Upper lobe of right lung (tissue), 1 donor: ENCODE measurements around the gene CDH15. TPM values are rescaled to one million over a fixed set of nuclear protein-coding genes. Genes with fewer than 3 reads are reported as not detected.

Experiments
- ATAC-seq: fragments of 200-7000 bp; cut with Tn5 transposase; one replicate; pipeline ENCODE4 v1.9.1; 2020; ENCODE audit warnings: mild to moderate bottlenecking, moderate library complexity
- DNase-seq: peaks from one replicate; pipeline ENCODE4 v3.0.0-alpha.2; 2020
- H3K27ac ChIP-seq: fragments of 200-600 bp; one replicate; pipeline ENCODE4 v1.8.0; 2022
- H3K27me3 ChIP-seq: fragments of 200-600 bp; one replicate; pipeline ENCODE4 v1.8.0; 2022; ENCODE audit warnings: mild to moderate bottlenecking
- H3K36me3 ChIP-seq: fragments of 200-600 bp; one replicate; pipeline ENCODE4 v1.8.0; 2022
- H3K4me1 ChIP-seq: fragments of 200-600 bp; one replicate; pipeline ENCODE4 v1.8.0; 2022
- H3K4me3 ChIP-seq: fragments of 200-600 bp; one replicate; pipeline ENCODE4 v1.8.0; 2022; ENCODE audit warnings: mild to moderate bottlenecking
- H3K9me3 ChIP-seq: fragments of 200-600 bp; one replicate; pipeline ENCODE4 v1.8.0; 2022
- intact Hi-C: fragments of 100-400 bp; cut with DNase I; formaldehyde crosslinking; loops from one replicate; pipeline ENCODE4 v1.11.0; 2022
- total RNA-seq: library from RNA; stranded (reverse); fragmentation: NEBNext Ultra II Directional; extraction: Animal tissue kit (Norgen Biotek cat#: 25700); gene quantifications from one replicate; pipeline ENCODE4 v1.2.1, GENCODE V29; 2021
- TF ChIP-seq, protein P1 (sequence below): fragments of 200-600 bp; IDR thresholded peaks from one replicate; pipeline ENCODE4 v1.8.0; 2022; ENCODE audit warnings: antibody characterized with exemption
- donor health status: DM: no; HTN: yes; CAD: no; lungs with severe emphysema.

CDH15 gene
- total RNA-seq, 1 donor from 2014 or later = 0.43 TPM

DNA sequence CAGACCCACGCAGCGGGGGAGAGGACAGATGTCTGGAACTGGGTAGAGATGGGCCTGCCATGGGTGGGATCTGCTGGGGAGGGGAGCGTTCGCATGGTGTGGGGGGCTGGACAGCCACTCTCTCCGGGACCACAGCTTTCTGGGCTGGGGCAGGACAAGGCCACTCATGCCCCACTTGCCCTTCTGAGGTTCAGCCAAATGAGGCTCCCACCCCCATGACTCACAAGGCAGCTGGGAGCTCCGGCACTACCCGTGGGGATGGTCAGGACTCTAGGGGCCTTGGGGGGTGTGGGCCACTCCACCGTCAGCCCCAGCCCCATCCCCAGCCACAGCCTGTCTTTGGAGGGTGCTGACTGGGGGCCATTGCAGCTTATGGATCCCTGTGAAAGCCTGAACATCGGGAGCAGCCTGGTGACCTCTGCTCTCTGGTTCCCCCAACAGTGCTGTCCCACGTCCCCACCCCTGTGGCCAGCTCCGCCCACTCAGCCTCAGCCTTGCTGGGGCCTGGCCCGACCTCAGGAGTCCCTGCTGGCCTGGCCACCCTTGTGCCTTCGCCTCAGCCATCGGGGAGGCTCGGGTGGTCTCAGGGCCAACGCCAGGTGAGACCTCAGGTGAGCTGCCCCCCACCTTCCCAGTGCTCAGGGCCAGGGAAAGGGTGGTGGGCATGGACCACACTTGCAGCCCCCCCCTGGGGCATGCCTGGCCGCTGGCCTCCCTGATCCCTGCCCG lies 4.7 kb upstream of the CDH15 start:
- TF ChIP-seq, protein P1, sequence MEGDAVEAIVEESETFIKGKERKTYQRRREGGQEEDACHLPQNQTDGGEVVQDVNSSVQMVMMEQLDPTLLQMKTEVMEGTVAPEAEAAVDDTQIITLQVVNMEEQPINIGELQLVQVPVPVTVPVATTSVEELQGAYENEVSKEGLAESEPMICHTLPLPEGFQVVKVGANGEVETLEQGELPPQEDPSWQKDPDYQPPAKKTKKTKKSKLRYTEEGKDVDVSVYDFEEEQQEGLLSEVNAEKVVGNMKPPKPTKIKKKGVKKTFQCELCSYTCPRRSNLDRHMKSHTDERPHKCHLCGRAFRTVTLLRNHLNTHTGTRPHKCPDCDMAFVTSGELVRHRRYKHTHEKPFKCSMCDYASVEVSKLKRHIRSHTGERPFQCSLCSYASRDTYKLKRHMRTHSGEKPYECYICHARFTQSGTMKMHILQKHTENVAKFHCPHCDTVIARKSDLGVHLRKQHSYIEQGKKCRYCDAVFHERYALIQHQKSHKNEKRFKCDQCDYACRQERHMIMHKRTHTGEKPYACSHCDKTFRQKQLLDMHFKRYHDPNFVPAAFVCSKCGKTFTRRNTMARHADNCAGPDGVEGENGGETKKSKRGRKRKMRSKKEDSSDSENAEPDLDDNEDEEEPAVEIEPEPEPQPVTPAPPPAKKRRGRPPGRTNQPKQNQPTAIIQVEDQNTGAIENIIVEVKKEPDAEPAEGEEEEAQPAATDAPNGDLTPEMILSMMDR = no peak
- no peaks in the 10 kb centered on the region for H3K36me3 ChIP-seq
- no peak overlapping the region for H3K27ac ChIP-seq
- ATAC-seq (no peak), DNase-seq (no peak)
- peaks cover 15% of the 10 kb centered on the region for H3K27me3 ChIP-seq
- peaks cover 15% of the 10 kb centered on the region for H3K4me1 ChIP-seq
- H3K4me3 ChIP-seq = no peak overlapping the region
- intact Hi-C loops = no loop called here
- H3K9me3 ChIP-seq = no peaks in the 10 kb centered on the region

DNA sequence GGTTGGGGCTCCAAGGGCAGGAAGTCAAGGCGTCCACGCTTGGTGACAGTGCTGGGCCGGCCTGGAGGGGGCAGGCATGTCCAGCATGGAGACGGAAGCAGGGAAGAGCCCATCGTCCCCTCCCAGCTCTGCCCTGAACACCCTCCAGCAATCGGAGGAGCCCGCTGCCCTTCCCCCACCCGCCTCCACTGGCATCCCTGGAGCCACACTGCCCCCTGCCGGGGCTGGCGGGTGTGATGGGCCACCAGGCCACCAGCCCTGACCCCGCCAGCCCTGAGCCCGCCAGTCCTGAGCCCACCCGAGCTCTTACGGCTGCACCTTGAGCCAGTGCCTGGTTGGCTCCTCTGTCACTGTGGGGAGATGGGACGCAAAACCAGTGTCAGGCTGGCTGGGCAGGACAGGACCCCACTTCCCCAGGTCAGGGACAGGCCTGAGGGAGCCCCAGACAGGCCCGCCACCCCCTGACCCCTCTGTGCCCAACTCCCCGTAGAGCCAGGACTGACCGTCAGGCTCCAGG lies 4.1 kb upstream of the CDH15 start:
- Histone ChIP-seq H3K27me3 (peaks cover 15% of the 10 kb centered on the region), H3K27ac (no peak overlapping the region), H3K4me1 (peaks cover 15% of the 10 kb centered on the region), H3K36me3 (no peaks in the 10 kb centered on the region), H3K4me3 (no peak overlapping the region), H3K9me3 (no peaks in the 10 kb centered on the region)
- intact Hi-C loops = no loop called here
- ATAC-seq (peak; percentile 73), DNase-seq (peak; percentile 93)
- TF ChIP-seq, protein P1 = peak; percentile 79

GRCh38 chr16:89168381-89169189 lies 3.0 kb upstream of the CDH15 start:
- TF ChIP-seq, protein P1 = no peak
- Histone ChIP-seq H3K9me3 (no peaks in the 10 kb centered on the region), H3K27ac (no peak overlapping the region), H3K4me3 (no peak overlapping the region), H3K27me3 (peaks cover 15% of the 10 kb centered on the region), H3K4me1 (peaks cover 15% of the 10 kb centered on the region), H3K36me3 (no peaks in the 10 kb centered on the region)
- ATAC-seq (no peak), DNase-seq (no peak)
- intact Hi-C loops = no loop called here

- intact Hi-C loops = no loop called here
- Histone ChIP-seq H3K9me3 (no peaks in the 10 kb centered on the region), H3K27ac (no peak overlapping the region), H3K4me3 (no peak overlapping the region), H3K36me3 (no peaks in the 10 kb centered on the region), H3K27me3 (peaks cover 15% of the 10 kb centered on the region), H3K4me1 (peaks cover 15% of the 10 kb centered on the region)
- DNase-seq (no peak), ATAC-seq (no peak)
- TF ChIP-seq, protein P1 = no peak
Measured at GRCh38 chr16:89169778-89170177, 1.8 kb upstream of the CDH15 start.

DNA sequence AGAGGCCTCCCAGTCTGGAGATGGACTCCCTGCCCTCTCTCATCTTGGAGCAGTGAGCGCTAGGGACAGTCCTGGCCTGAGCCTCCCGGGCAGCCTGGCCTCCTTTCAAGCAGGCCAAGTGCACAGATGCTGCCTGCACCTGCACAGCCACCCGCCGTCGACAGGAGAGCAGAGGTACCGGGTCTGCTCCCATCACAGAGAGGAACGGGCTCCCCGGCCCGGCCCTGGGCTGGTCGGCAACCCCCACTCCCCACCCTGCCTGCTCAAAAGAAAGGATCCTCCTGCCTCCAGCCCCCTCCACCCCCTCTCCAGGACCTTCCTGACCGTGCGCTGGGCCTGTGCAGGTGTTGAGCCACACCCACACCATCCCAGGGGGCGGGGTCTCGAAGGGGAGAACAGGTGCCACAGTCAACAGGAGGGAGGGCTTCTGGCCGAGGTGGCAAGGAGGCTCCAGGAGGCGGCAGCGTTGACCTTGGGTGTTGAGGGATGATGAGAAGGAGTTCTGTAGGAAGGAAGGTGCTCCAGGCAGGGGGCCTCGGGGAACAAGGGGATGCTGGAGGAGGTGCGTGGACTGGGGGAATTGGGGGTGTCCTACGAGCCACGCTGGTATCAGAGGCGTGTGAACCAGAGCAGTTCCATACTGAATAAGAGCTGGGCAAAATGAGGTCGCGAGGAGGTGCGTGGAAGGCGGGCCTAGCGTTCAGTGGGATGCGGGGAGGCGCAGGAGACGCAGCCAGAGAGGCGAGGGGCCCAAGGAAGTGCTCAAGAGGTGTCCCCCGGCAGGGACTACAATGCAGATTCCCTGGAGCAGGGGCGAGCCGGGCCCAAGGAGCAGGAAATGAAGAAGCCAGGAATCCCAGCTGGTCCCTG lies 967 bp upstream of the CDH15 start:
- Histone ChIP-seq H3K27me3 (peaks cover 15% of the 10 kb centered on the region), H3K36me3 (no peaks in the 10 kb centered on the region), H3K4me1 (peaks cover 15% of the 10 kb centered on the region), H3K4me3 (peak overlapping the region; percentile 33), H3K27ac (no peak overlapping the region), H3K9me3 (no peaks in the 10 kb centered on the region)
- DNase-seq = peak; percentile 86
- intact Hi-C loops = no loop called here
- TF ChIP-seq, protein P1 = no peak
- ATAC-seq = peak; percentile 3
